ENCODE measurements around the gene IFIT3.

- TF ChIP-seq CTCF (IDR thresholded peaks at IDR 0.05; ENCODE audit: low read length) (no peak), EZH2 (optimal IDR thresholded peaks at IDR 0.05; ENCODE audit: low read depth, low read length) (no peak)
Measured at GRCh38 chr10:89348481-89348880, 20.7 kb downstream of the IFIT3 start.

Data from MM.1S (cell line).